WTC11 (cell line): ENCODE data around the gene ANGPTL2.

ENCODE experiments used
- ETV6 ChIP-seq: sonication (generic); formaldehyde crosslinking; IDR thresholded peaks from 2 replicates; pipeline ENCODE4 v1.8.1; 2022; ENCODE audit warnings: mild to moderate bottlenecking, missing genetic modification reagents
- RELA ChIP-seq: sonication (generic); formaldehyde crosslinking; IDR thresholded peaks from 2 replicates; pipeline ENCODE4 v1.8.1; 2022; ENCODE audit warnings: missing genetic modification reagents, mild to moderate bottlenecking, borderline replicate concordance
- SP1 ChIP-seq: sonication (generic); formaldehyde crosslinking; conservative IDR thresholded peaks from 2 replicates; pipeline ENCODE4 v1.8.1; 2022; ENCODE audit warnings: missing genetic modification reagents
- TF ChIP-seq, protein P1 (sequence below): sonication (generic); formaldehyde crosslinking; IDR thresholded peaks from 2 replicates; pipeline ENCODE4 v1.8.1; 2023; ENCODE audit warnings: mild to moderate bottlenecking, missing genetic modification reagents, moderate library complexity
- TF ChIP-seq, protein P2 (sequence below): fragments of 200-600 bp; IDR thresholded peaks from 2 replicates; pipeline ENCODE4 v1.8.0; 2022; ENCODE audit warnings: antibody characterized with exemption
- TF ChIP-seq, protein P3 (sequence below): sonication (generic); formaldehyde crosslinking; IDR thresholded peaks from 2 replicates; pipeline ENCODE4 v1.8.0; 2023; ENCODE audit warnings: mild to moderate bottlenecking, missing genetic modification reagents
- TF ChIP-seq, protein P4 (sequence below): sonication (generic); formaldehyde crosslinking; IDR thresholded peaks from 2 replicates; pipeline ENCODE4 v1.8.1; 2023; ENCODE audit warnings: mild to moderate bottlenecking, missing genetic modification reagents

DNA sequence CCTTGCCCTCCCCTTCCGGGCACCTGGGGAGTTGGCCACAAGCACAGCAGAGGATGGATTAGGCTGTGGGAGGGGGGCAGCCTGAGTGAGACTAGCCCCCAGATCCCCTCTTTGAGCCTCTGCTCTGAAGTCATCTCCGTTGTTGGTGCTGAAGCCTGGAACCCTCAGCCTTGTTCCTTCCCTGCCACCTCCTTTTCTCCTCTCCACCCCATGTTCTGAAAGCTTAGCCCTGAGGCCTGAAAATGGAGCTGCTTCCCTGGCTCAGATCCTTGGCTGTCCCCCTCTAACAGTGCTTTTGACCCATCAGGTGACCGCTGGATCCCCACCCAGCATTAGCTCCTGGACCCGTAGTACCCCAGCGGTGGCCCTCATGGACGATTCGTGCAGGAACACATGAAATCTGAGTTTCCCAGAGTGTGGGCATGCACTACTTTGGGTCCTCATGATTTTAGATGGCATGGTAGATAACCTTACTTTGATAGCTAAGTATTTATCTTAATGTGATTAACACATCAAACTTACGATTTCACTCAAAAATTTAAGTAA, 21.6 kb upstream of the ANGPTL2 start:
- TF ChIP-seq, protein P1, sequence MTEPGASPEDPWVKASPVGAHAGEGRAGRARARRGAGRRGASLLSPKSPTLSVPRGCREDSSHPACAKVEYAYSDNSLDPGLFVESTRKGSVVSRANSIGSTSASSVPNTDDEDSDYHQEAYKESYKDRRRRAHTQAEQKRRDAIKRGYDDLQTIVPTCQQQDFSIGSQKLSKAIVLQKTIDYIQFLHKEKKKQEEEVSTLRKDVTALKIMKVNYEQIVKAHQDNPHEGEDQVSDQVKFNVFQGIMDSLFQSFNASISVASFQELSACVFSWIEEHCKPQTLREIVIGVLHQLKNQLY (CRISPR knock-in tag), result no peak
- TF ChIP-seq, protein P2, sequence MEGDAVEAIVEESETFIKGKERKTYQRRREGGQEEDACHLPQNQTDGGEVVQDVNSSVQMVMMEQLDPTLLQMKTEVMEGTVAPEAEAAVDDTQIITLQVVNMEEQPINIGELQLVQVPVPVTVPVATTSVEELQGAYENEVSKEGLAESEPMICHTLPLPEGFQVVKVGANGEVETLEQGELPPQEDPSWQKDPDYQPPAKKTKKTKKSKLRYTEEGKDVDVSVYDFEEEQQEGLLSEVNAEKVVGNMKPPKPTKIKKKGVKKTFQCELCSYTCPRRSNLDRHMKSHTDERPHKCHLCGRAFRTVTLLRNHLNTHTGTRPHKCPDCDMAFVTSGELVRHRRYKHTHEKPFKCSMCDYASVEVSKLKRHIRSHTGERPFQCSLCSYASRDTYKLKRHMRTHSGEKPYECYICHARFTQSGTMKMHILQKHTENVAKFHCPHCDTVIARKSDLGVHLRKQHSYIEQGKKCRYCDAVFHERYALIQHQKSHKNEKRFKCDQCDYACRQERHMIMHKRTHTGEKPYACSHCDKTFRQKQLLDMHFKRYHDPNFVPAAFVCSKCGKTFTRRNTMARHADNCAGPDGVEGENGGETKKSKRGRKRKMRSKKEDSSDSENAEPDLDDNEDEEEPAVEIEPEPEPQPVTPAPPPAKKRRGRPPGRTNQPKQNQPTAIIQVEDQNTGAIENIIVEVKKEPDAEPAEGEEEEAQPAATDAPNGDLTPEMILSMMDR, result no peak
- TF ChIP-seq ETV6 (CRISPR knock-in tag) (no peak), RELA (no peak), SP1 (CRISPR knock-in tag) (no peak)
- TF ChIP-seq, protein P3, sequence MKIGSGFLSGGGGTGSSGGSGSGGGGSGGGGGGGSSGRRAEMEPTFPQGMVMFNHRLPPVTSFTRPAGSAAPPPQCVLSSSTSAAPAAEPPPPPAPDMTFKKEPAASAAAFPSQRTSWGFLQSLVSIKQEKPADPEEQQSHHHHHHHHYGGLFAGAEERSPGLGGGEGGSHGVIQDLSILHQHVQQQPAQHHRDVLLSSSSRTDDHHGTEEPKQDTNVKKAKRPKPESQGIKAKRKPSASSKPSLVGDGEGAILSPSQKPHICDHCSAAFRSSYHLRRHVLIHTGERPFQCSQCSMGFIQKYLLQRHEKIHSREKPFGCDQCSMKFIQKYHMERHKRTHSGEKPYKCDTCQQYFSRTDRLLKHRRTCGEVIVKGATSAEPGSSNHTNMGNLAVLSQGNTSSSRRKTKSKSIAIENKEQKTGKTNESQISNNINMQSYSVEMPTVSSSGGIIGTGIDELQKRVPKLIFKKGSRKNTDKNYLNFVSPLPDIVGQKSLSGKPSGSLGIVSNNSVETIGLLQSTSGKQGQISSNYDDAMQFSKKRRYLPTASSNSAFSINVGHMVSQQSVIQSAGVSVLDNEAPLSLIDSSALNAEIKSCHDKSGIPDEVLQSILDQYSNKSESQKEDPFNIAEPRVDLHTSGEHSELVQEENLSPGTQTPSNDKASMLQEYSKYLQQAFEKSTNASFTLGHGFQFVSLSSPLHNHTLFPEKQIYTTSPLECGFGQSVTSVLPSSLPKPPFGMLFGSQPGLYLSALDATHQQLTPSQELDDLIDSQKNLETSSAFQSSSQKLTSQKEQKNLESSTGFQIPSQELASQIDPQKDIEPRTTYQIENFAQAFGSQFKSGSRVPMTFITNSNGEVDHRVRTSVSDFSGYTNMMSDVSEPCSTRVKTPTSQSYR (CRISPR knock-in tag), result no peak
- TF ChIP-seq, protein P4, sequence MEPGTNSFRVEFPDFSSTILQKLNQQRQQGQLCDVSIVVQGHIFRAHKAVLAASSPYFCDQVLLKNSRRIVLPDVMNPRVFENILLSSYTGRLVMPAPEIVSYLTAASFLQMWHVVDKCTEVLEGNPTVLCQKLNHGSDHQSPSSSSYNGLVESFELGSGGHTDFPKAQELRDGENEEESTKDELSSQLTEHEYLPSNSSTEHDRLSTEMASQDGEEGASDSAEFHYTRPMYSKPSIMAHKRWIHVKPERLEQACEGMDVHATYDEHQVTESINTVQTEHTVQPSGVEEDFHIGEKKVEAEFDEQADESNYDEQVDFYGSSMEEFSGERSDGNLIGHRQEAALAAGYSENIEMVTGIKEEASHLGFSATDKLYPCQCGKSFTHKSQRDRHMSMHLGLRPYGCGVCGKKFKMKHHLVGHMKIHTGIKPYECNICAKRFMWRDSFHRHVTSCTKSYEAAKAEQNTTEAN, result no peak
